Caco-2 (cell line): ENCODE results near the gene CA7. TPM values are rescaled to one million over a fixed set of nuclear protein-coding genes. Genes with fewer than 3 reads are reported as not detected.

Source experiments
- BruUV-seq: library from RNA; stranded (reverse); fragments of 400-500 nt; replicated peaks from 2 replicates; lab custom pipeline; 2021; lab: Mats Ljungman, UMichigan
- CTCF ChIA-PET: fragments of 300-600 bp; sonication (Branson Sonifier 250); formaldehyde crosslinking; loops from one replicate; lab custom pipeline; 2022; ENCODE audit warnings: antibody characterized with exemption; lab: Charles Lee
- POLR2A ChIA-PET: fragments of 300-600 bp; sonication (Branson Sonifier 250); formaldehyde crosslinking; loops from one replicate; lab custom pipeline; 2022; ENCODE audit warnings: antibody characterized with exemption; lab: Charles Lee
- DNase-seq, 2 experiments: peaks; one replicate each; pipeline versions ENCODE4 v3.0.0 to v3.0.0-alpha.2; 2020 to 2022
- H3K27me3 ChIP-seq: replicated peaks from 2 replicates; pipeline ENCODE4 v1.6.0; 2011; ENCODE audit warnings: low read length; ENCODE audit not compliant: control insufficient read depth, insufficient read depth
- H3K36me3 ChIP-seq: 2 replicates; pipeline ENCODE4 v1.5.1; 2011; ENCODE audit warnings: low read length; ENCODE audit not compliant: control insufficient read depth, insufficient read depth
- H3K4me1 ChIP-seq: fragments of 250-450 bp; sonication (Bioruptor Pico); 2 replicates; pipeline ENCODE4 v1.5.1; 2020; ENCODE audit warnings: mild to moderate bottlenecking
- H3K4me3 ChIP-seq: 2 replicates; pipeline ENCODE4 v1.5.1; 2011; ENCODE audit warnings: low read depth, mild to moderate bottlenecking, control low read depth, low read length
- H3K9me3 ChIP-seq: fragments of 250-450 bp; sonication (Bioruptor Pico); 2 replicates; pipeline ENCODE4 v1.5.1; 2020; ENCODE audit warnings: mild to moderate bottlenecking, moderate library complexity
- H3K27ac Mint-ChIP-seq: one replicate; pipeline ENCODE4 v1.8.0; 2022; ENCODE audit warnings: mixed read lengths; ENCODE audit not compliant: unreplicated experiment
- H3K27me3 Mint-ChIP-seq: one replicate; pipeline ENCODE4 v1.8.0; 2022; ENCODE audit warnings: mixed read lengths; ENCODE audit not compliant: insufficient read depth, unreplicated experiment
- H3K36me3 Mint-ChIP-seq: one replicate; pipeline ENCODE4 v1.8.0; 2022; ENCODE audit warnings: mild to moderate bottlenecking, mixed read lengths; ENCODE audit not compliant: insufficient read depth, unreplicated experiment
- H3K4me1 Mint-ChIP-seq: one replicate; pipeline ENCODE4 v1.8.0; 2022; ENCODE audit warnings: low read depth, mixed read lengths; ENCODE audit not compliant: unreplicated experiment
- H3K4me3 Mint-ChIP-seq: one replicate; pipeline ENCODE4 v1.8.0; 2022; ENCODE audit warnings: mild to moderate bottlenecking, moderate library complexity, mixed read lengths; ENCODE audit not compliant: unreplicated experiment
- H3K9me3 Mint-ChIP-seq: one replicate; pipeline ENCODE4 v1.8.0; 2022; ENCODE audit warnings: mixed read lengths; ENCODE audit not compliant: unreplicated experiment
- CTCF ChIP-seq, 2 experiments: fragments of 200-600 bp in 1 of 2; IDR thresholded peaks; 1 replicate in 1 of 2; 2 replicates in 1 of 2; pipeline versions ENCODE4 v1.5.1 to v1.8.0; 2011 to 2022; ENCODE audit warnings: antibody characterized with exemption in 1 of 2, control low read depth in 1 of 2, inconsistent platforms in 1 of 2, low read depth in 1 of 2, low read length in 1 of 2, mild to moderate bottlenecking in 1 of 2, moderate library complexity in 1 of 2; ENCODE audit not compliant: insufficient read depth in 1 of 2, severe bottlenecking in 1 of 2, unreplicated experiment in 1 of 2
- intact Hi-C: fragments of 100-400 bp; cut with micrococcal nuclease; formaldehyde crosslinking; loops from one replicate; pipeline ENCODE4 v1.10.0; 2022; ENCODE audit not compliant: unreplicated experiment
- total RNA-seq: library from RNA; stranded (reverse); gene quantifications from 2 replicates; pipeline ENCODE4 v1.2.3, GENCODE V29; 2022

The CA7 gene
- total RNA-seq, 1 experiment from 2014 or later, result 0.68 TPM

DNA sequence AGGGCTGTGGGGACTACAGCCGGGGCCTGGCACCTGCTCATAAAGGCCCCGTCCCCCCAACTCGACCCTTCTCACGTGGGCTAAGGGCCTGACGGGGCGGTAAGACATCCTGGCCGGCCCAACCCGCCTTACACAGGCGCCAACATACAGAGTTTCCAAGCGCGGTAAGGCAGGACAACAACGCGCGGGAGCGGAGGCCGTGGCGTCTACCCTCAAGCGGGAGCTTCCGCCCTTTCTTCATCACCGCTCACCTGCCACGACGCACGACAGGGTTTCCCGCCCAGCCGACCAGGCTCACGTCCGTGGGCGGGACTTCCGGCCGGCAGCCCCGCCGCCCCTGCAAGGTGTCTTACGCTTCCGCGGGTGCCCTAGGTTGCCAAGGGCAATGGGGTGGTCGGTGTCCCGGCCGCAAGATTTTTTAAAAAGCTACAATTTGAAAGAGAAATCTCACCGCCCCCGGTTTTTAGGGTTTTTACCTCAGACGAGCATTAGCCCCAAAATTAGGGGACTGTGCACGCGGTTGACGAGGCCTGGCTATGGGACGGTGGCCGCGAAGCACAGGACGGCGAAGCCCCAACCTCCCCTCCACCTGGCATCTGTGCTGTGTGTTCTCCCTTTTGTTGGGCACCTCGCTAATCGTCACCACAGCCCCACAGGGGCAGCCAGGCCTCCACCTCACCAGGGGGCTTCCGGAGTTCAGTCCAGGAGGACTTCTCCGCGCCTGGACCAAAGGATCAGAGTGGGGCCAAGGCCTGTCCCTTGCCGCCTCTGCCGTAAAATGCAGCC lies 42.7 kb upstream of the CA7 start, which contains the start of gene TERB1:
Gene TERB1 (minus strand): TSS at position 265 of the 786 bp plus-strand sequence. CDS start 4,786 bp downstream, outside the sequence.
- no peak for DNase-seq
- H3K9me3 Mint-ChIP-seq, result no peaks in the 10 kb centered on the region
- H3K36me3 ChIP-seq, result no peaks in the 10 kb centered on the region; the same call in 1 of the 2 replicates
- no peaks in the 10 kb centered on the region for H3K9me3 ChIP-seq
- H3K4me1 Mint-ChIP-seq, result no peaks in the 10 kb centered on the region
- no peaks in the 10 kb centered on the region for H3K4me1 ChIP-seq
- H3K27me3 ChIP-seq, result no peaks in the 10 kb centered on the region
- peaks cover 26% of the 10 kb centered on the region for H3K36me3 Mint-ChIP-seq
- ChIA-PET POLR2A (interaction anchor here (0.6 kb wide), 1 partner anchor 30 kb away, joined by 3 read pairs; no protein-coding TSS in a partner anchor), CTCF (interaction anchor here (0.5 to 0.7 kb wide), 2 partner anchors 1015 to 1221 kb away, joined by 3 to 4 read pairs; no protein-coding TSS in a partner anchor)
- H3K4me3 ChIP-seq, result no peak within 1 kb of the TSS
- H3K4me3 Mint-ChIP-seq, result no peak within 1 kb of the TSS
- TF ChIP-seq CTCF (IDR thresholded peaks at IDR 0.05; ENCODE audit: insufficient read depth in 1 of 2, low read depth in 1 of 2, low read length in 1 of 2, severe bottlenecking in 1 of 2, unreplicated experiment in 1 of 2), result no peak
- intact Hi-C loops, result no loop called here
- H3K27ac Mint-ChIP-seq, result no peak within 1 kb of the TSS
- BruUV-seq, result no TSS peak
- no peaks in the 10 kb centered on the region for H3K27me3 Mint-ChIP-seq

GRCh38 chr16:66802159-66802558 lies 42.1 kb upstream of the CA7 start:
- H3K27ac Mint-ChIP-seq, result no peak overlapping the region
- DNase-seq, result no peak
- no peaks in the 10 kb centered on the region for H3K9me3 Mint-ChIP-seq
- no peak for TF ChIP-seq CTCF (IDR thresholded peaks at IDR 0.05; ENCODE audit: insufficient read depth in 1 of 2, low read depth in 1 of 2, low read length in 1 of 2, severe bottlenecking in 1 of 2, unreplicated experiment in 1 of 2)
- peaks cover 26% of the 10 kb centered on the region for H3K36me3 Mint-ChIP-seq
- Histone ChIP-seq H3K36me3 (no peaks in the 10 kb centered on the region; the same call in 1 of the 2 replicates), H3K9me3 (no peaks in the 10 kb centered on the region), H3K4me3 (no peak overlapping the region), H3K4me1 (no peaks in the 10 kb centered on the region), H3K27me3 (no peaks in the 10 kb centered on the region)
- CTCF ChIA-PET, result interaction anchor here (0.7 kb wide), 1 partner anchor 1015 kb away, joined by 3 read pairs; no protein-coding TSS in a partner anchor
- intact Hi-C loops, result no loop called here
- no TSS peak for BruUV-seq
- H3K27me3 Mint-ChIP-seq, result no peaks in the 10 kb centered on the region
- H3K4me3 Mint-ChIP-seq, result no peak overlapping the region
- POLR2A ChIA-PET, result interaction anchor here (0.6 kb wide), 1 partner anchor 31 kb away, joined by 3 read pairs; no protein-coding TSS in a partner anchor
- no peaks in the 10 kb centered on the region for H3K4me1 Mint-ChIP-seq

GRCh38 chr16:66809765-66810164 lies 34.4 kb upstream of the CA7 start:
- CTCF ChIA-PET, result interaction anchor here (1.0 kb wide), 1 partner anchor 21 kb away, joined by 7 read pairs; the partner anchor contains the start of gene NAE1
- Mint-ChIP-seq H3K27ac (no peak overlapping the region), H3K4me3 (no peak overlapping the region), H3K27me3 (no peaks in the 10 kb centered on the region), H3K4me1 (no peaks in the 10 kb centered on the region), H3K9me3 (no peaks in the 10 kb centered on the region), H3K36me3 (peaks cover 48% of the 10 kb centered on the region)
- Histone ChIP-seq H3K27me3 (no peaks in the 10 kb centered on the region), H3K4me1 (no peaks in the 10 kb centered on the region), H3K4me3 (no peak overlapping the region), H3K9me3 (no peaks in the 10 kb centered on the region), H3K36me3 (peaks cover 1% of the 10 kb centered on the region; the same call in 1 of the 2 replicates)
- intact Hi-C loops, result no loop called here
- POLR2A ChIA-PET, result no interaction called here
- no peak for TF ChIP-seq CTCF (IDR thresholded peaks at IDR 0.05; ENCODE audit: insufficient read depth in 1 of 2, low read depth in 1 of 2, low read length in 1 of 2, severe bottlenecking in 1 of 2, unreplicated experiment in 1 of 2)
- no peak for DNase-seq
- no TSS peak for BruUV-seq
